Measurements from ENCODE around the gene RTF1.

RTF1 gene

DNA sequence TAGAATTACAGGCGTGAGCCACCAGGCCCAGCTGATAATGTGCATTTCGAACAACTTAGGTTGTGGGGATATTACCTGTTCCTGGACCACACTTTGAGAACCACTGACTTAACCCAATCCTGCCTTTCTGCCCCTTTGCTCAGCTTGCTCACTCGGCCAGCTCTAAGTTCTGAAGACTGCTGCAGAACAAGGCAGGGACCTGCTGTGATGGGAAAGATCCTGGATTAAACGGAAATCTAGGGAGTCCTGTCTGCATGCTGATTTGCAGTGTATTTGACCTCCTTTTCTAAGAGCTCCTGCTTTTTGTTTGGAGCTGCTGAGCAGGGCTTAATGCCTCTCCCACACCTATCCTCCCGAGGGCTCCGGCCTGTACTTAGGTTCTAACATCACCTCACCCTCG lies 93.8 kb downstream of the RTF1 start:
- no peak for DNase-seq

DNA sequence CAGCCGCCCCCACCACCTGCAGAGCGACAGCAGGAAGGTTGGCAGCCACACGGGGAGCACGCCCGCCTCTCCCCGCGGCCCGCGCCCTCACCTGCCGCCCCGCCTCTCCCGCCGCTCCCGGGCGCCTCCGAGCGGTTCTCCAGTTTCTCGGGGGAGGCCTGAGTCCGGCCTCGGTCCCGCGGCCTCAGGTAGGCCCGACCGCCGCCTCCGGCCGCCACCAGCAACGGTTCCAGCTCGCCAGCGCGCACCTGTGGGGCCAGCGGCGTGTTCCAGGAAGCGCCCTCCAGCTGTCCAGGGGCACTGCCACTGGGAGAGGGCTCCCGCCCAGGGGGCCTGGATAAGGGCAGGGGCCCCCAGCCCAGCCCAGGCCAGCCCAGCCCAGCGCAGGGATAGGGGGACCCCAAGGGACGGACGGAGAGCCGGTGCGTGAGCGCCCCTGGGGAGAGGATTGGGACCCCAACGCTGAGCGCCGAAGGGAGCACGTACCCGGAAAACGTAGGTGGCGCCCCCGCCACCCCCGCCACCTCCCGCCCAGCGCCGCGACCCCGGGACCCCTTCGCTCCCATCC lies 94.5 kb downstream of the RTF1 start:
- DNase-seq = peak; percentile 24

DNA sequence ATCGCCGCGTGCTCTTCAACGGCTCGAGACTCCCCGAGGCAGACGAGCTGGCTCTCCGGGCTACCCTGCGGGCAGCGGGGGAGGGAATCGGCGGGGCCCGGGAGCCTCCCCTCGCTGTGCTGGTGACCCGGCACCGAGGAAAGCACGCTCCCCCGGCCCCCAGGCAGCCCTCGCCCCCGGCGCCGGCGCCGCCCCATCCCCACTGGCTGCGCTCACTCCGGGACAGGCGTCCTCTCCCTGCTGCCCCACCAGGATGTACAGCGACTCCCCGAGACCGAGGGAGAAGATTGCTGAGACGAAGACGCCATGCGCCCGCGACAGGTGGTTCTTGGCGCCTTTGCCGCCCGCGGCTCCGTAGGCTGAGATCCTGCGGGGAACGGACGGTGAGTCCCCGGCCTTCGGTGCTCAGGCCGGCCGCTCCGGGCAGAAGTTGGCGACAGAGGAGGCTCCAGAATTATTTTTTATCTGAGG lies 95.0 kb downstream of the RTF1 start:
- DNase-seq = peak; percentile 25

DNA sequence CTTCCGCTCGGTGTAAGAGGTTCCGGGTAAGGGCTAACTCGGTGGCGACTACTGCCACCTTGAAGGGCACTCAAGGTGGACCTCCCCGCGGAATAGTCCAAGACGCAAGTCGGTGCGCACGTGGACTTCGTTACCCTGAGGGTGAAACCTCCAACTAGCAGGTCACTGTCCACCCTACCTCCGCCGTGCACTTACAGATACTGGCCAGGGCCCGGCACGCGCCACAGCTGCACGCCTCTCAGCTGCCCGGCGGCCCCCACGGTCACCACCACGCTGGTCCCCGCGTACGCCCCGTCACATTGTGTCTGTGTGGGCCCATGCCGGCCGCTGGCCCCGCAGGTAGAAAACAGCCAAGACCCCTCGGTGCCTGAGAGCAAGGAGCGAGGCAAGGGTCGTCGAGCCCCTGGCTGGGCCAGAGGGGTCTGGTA lies 95.6 kb downstream of the RTF1 start:
- DNase-seq = no peak

DNA sequence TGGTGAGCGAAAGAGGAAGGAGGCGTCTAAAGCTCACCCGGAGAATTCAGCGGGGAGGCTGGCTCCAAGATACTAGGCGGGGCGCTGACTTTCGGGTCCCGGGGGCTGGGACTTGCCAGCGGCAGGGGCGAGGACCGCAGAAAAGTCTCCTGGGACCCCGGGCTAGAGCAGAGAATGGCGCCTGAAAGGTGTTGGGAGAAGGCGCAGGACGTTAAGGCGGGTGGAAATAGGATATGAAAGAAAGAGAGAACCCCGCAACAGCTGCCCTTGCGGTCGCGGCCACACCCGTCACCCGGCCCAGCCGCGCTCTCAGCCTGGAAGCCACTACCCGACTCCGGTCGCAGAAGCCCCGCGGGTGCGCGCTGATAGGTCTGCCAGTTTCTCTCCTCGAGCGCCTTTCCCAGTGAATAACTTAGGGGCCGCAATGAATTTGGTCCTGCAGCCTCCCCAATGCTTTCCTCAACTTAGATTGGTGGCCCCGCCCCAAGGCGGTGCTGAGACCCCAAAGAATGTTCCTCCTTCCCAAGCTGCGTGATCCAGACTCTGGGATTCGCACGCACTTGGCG lies 96.1 kb downstream of the RTF1 start:
- no peak for DNase-seq

DNA sequence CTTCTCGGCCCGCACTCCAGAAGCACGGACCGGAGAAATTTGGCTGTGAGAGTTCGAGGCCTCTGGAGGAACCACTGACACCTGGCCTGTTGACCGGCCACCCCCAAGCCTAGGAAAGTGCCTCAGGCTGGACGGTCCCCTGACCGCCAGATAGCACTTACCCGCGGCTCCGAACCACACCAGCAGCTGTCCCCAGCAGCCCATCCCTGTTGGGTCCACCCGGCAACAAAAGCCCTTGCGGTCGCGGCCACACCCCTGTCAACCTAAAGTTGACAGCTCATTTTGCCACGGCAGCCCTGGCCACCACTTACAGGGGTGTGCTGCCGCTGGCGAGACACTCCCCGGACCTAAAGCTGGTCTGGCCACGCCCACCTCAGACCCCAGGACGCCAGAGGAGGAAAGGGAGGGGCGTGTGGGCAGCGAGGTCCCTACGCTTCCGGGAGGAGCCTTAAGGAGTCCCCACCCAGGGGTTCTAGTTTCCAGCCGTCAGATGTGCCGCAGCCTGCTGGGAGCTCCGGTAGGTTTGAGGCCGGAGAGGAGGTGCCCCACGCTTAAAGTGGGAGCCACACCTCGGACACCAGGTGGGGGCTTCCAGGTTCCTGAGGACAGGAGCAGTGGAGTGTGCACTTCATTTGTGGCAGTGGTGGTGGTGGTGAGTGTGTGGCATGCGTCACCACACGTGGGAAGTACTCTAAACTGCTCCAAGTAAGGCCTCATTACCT lies 96.8 kb downstream of the RTF1 start, which contains the start of gene LTK:
Gene LTK (minus strand): TSS at position 322 of the 722 bp plus-strand sequence. CDS start 118 bp downstream, at position 204.
- no peak for DNase-seq

DNA sequence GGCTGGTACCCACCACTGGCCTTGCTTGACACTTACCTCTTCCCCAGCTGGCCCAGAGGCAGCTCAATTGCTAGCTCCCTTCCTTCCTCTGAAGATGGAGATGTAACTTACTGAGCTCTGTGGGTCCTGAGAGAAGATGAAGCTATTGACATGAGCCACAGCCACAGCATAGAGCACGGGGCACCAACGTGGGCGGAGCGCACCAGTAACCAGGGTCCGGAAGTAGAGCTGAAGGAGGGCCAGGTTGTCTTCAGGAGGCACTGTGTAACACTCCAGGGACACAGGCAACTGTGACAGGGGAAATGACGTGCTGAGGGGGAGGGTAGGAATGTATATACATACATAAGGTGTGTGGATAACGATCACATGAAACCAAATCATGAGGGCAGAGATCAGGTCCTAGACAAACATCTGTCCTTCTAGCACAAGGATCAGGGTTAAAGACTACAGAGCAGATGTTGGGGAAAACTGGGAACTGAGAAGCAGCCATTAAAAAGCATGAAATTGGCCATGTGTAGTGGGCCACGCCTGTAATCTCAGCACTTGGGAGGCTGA lies 101.1 kb downstream of the RTF1 start:
- no peak for DNase-seq

DNA sequence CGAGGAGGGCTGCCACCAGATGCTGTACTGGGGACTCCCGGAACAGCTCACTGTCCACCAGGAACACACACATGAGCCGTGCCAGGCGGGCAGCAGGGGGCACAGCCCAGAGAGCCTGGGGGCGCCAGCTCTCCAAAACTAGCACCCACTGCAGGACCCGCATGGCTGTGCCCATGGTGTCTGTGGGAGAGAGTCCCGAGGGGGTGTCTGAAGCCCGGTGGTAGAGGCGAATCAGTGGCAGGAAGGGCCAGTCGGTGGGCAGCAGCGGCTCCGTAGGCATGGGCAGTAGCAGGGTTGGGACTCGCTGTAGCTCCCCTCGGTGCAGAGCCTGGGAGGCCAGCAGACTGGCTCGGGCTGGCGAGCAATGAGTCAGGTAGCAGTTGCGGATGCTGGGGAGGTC lies 103.7 kb downstream of the RTF1 start:
- DNase-seq = no peak

DNA sequence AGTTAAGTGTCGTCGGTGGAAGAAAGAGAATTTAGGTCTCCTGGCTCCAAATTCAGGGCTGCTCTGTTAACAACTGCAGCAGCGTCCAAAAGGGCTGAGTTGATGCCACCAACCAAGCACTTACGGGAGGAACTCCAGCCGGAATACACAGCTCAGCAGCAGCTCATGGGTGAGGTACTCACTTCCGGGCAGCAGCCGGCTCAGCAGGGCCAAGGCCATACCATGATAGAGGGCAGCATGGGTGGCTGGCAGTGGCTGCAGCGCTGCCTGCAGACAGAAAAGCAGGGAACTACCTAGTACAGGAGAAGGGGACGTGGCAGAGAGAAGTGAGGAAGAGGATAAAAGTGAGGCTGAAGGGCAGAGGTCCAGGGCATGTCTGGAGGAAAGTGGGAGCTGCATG lies 104.7 kb downstream of the RTF1 start:
- DNase-seq = no peak

DNA sequence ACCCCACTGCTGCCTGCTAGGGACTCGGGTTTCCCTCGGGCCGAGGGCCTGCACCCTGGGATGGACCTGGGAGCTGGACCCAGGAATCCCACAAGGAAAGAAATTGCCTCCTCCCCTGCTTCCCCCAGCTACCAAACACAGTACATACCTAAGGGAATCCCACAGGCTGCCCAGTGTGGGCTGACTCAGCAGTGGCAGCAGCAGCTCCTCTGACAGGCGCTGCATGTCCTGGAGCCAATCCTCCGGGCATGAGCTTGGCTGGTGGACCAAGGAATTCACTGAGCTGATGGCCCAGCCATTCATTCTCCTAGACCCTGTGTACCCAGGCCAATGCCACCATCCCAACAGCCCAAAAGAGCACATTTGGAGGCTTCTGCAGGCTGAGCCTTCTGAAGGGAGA lies 106.2 kb downstream of the RTF1 start:
- DNase-seq = no peak

DNA sequence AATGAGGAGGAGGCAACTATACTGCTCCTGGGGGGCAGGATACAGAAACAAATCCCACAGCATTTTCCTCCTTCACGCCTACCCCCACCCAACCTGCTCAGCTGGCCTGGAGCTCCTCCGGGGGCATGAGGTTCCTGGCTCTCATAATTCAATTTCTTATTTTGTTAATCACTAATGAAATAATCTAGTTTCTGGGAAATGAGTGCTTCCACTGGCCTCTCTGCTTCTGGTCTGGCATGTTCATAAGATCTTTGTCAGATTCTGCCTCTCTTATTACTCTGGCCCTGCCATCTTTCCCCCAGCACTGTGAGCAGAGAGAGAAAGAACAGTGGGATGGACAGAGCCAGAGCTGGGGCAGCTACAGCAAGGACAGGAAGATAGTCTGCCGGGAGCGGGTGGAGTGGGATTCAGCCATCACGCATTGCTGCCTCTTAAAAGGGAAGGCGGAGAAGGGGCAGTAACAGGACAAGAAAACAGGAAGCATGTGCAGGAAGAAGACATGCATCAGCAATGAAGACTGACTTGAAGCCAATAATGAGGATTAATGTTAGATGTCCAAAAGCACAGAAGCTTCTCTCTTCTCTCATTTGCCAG lies 113.6 kb downstream of the RTF1 start:
- no peak for DNase-seq

All from NCI-H1092 treated with DMSO at 0.1 percent for 48 hours (cell line).